GM15510 (cell line): ENCODE results near the gene PHTF2.

Source experiments
- POLR2A ChIP-seq: IDR thresholded peaks from 3 replicates; pipeline ENCODE4 v1.6.1; 2011; ENCODE audit warnings: borderline replicate concordance; ENCODE audit not compliant: insufficient read length; ENCODE audit errors: extremely low read depth

PHTF2 gene

DNA sequence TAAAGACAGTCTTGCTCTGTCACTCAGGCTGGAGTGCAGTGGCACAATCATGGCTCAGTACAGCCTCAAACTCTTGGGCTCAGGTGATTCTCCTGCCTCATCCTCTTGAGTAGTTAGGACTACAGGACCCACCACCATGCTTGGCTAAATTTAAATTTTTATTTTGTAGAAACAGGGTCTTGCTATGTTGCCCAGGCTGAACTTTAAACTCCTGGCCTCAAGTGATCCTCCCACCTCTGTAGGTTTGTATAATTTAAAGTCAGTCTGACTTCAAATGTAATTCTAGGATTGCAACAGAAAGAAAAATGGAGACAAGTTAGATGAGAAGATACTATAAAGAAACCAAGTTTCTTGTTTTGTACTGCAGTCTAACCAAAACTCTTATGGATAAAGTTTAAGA is 11.8 kb upstream of the PHTF2 start:
- TF ChIP-seq POLR2A = no peak

DNA sequence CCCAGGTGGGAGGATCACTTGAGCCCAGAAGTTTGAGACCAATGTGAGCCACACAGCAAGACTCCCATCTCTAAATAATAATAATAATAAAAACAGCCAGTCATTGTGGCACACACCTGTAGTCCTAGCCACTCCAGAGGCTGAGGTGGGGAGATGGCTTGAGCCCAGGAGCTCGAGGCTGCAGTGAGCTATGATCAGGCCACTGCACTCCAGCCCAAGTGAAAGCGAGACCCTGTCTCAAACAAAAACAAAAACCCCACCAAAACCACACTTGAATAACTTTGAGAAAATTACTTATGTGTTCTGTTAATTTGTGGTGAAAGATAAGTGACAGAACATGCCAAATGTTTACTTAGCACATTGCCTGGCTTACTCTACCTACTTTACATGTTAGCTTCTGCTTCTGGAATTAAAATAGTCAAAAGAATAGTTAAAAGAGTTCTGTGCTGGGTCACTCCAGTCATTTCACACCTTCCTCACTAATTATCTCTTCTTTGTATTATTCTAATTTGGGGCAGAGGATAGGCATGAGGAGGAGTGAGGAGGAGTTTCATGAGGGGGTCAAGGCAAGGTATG is 10.2 kb upstream of the PHTF2 start:
- TF ChIP-seq POLR2A = no peak

DNA sequence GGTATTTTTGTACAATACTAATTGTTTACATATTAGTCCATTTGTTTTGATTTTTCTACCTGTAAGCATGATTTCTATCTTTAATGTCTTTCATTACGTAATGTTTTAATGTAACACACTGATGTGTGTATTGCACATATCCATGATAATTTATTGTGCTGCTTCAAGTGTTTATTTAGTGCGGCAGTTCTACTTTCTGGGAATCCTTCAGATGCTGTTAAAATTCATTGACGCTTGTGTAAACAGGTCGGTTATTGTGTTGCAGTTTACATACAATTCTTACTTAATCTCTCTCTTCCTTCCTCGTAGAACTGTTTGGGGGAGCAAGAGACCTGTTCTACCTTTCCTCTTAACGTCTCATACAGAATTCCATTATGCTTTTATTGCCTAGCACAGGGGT is 7.2 kb upstream of the PHTF2 start:
- no peak for TF ChIP-seq POLR2A

DNA sequence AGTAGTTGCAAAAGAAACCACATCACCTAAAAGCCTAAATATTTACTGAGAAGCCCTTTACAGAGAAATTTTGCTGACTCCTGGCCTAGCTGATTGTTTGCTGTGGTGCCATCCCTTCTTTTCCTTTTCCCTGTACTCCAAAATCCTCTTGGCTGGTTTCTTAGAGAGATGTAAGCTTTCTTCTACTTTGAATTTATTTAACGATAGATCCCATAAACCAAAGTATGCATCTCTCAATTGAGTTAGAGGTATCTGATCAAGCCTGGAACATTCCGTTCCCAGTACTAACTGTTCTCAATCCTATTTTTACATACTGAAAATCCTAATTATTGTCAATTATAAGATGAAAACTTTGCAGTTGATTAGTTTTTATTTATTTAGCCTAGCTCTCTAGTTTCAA is 6.6 kb upstream of the PHTF2 start:
- TF ChIP-seq POLR2A = no peak

DNA sequence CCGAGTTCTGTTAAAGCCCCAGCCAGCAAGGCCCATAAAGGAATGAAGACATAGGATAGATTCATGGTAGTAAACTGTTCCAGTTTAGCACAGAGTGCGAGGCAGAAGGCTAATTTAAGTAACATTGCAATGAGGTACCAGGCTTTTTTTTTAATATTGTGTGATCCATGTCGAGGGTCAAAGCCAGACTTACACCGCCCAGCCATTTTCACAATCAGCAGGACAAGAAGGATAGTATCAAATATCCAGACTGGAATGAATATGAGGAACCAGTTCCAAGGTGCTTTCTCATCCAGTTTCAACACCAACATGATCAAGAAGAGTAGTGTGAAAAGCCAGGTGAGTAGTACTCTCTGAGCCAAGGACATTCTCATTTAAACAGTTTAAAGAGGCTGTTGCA is 4.6 kb upstream of the PHTF2 start:
- no peak for TF ChIP-seq POLR2A

DNA sequence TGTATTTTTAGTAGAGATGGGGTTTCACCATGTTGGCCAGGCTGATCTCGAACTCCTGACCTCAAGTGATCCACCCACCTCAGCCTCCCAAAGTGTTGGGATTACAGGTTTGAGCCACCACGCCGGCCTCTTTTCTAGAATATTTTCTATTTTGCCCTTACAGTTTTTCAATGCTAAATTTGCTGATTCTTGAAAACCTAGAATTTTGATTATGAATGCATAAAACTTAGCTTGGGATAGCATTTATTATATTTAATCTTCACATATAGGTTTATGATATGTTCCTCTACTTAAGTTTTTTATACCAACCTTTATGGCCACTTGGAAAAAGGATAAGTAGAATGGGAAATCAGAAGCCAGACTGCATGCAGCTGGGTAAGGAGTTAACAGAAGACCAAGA is 2.5 kb upstream of the PHTF2 start:
- TF ChIP-seq POLR2A = no peak

DNA sequence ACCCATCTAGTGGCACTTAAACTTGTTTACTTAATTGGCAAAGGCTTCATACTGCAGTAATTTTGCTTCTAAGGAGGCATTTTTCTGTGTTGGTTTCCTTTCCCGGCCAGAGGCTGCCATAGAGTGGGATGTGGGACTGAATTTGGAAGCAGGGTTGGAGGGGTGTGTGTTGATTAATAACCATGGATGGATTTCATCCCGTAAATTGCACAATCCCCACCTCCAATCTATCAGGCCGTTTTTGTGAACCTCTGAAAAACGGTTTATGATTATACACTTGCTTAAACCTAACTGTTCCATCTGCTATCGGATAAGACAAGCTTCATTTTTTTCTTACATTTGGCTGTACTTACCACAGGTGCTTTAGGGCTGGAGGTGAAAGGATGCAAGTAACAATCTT is 1.6 kb upstream of the PHTF2 start:
- no peak for TF ChIP-seq POLR2A

DNA sequence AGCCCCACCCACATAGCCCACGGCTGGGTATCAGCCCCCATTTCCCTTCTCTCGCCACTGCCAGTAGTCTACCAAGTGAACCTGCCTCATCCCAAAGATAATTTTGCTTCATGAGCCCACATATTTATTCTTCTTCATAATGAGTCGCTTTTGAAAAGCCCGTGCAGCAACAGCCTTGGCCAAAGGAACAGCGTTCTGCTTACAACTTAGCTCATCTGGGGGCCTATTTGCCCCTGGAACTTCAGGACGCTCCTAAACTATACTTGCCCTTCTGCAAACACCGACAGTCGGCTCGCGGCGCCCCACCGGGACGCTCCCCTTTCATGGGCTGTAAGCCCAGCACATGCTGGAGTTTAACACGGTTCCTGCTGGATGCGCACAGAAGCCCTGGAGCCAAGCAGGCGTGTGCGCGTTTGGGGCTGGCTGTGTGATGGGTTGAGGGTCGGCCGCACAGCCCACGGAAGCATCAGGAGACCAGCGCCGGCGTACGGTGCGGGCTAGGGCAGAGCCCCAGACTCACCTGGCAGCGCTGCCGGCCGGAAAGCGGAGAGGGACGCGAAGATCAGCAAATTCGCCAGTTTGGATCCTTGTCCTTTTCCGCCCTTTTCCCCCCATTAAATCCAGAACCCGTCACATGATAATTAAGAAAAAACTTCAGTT is 709 bp upstream of the PHTF2 start:
- TF ChIP-seq POLR2A = peak; percentile 36

DNA sequence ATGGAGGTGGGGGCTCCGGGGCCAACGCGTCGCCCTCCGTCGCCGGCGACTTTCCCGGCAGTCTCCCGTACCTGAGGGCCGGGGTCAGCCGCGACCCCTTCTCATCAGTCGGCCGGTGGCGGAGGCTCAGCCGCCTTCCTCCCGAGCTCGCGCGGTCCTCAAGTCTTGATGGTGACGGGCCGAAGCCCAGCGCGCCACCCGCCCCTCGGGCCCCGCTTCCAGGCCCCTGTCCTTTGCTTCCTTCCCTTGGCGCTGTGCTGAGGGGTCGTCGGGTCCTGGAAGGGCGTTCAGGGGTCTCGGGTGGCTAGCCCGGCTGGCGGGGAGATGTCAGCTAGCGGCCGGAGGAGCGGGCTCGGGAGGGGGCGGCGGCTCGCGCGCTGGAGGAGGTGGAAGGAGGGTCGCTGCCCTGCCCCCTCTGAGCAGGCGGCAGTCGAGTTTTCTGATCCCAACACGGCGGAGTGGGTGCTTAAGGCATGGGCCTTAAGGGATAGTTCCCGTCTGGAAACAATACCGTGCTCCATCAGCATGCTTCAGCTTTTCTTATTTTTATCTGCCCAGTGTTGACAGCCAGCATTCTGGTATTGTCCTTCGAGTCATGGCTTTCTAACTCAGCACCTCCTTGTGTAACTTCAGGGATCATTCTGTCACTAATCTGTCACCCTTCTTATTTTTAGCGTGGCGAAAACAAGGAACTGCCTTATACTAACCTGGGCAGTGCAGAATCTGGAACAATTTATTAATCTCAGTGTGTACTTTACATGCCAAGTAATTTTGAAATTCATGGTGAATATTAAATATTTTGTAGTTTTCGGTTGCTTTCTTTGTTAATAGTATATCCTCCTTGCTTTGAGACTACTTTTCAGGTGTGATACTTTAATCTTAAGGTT is 748 bp downstream of the PHTF2 start:
- TF ChIP-seq POLR2A = no peak

DNA sequence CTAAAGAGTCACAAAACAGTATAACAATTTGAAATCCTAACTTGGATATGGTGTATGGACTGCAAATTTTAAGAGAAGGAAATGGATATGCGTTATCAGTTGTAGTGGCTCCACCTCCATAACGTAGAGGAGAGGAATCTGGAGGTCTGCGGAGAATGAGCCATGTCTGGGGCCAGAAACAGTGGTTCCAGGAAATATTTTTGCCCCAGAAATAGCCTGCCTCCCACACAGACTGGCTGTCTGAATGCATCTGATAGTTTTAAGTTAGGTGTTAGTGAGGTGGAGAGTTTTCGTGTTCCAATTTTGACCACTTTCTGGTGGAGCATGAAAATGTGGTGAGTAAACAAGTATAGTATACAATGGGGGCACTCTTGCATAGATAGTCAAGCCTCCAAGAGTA is 1.6 kb downstream of the PHTF2 start:
- no peak for TF ChIP-seq POLR2A

DNA sequence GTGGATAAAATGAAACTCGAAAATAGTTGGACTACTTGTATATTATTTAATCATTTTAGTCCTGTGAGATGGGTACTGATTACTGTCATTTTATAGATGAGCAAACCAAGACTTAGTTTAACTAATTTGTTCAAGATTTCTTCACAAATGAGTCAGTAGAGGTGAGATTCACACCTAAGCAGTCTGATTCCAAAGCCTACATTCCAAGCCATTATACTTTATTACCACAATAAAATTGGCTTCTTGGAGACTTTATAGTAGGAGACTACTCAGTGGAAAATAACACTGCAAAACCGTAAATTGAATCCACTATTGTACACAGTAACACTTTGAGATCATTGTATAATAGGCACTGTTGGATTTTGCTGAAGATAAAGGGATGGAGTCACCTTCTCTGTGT is 2.2 kb downstream of the PHTF2 start:
- no peak for TF ChIP-seq POLR2A

DNA sequence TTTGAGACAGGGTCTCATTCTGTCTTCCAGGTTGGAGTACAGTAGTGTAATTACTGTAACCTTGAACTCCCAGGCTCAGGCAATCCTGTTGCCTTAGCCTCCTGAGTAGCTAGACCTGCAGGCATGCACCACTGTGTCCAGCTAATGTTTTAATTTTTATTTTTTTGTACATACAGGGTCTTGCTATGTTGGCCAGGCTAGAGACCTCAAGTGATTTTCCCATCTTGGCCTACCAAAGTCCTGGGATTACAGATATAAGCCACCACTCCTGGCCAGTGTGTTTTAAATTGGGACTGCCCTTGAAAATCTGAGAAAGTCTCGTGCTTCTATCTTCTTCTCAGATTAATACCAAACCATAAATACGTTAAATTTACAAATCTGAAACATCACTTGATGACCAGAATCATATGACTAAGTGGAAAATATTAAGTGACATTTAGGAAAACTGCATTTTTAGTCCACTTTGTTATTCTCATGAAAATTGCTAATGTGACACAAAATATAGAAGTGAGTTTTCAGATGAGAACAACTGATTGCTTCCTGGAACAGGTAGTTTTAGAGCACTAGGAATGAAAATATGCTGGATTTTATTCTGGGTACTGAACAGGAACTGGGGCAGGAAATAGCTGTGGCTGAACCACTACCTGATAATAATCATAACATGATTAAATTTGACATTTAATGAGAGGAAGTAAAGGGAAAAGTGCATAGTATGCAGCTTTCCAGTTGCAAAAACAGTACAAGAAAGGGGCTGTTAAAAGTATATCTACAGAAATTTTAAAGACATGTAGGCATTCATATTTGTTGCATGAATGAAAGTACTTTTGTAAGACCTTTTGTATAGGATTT is 4.2 kb downstream of the PHTF2 start:
- no peak for TF ChIP-seq POLR2A

DNA sequence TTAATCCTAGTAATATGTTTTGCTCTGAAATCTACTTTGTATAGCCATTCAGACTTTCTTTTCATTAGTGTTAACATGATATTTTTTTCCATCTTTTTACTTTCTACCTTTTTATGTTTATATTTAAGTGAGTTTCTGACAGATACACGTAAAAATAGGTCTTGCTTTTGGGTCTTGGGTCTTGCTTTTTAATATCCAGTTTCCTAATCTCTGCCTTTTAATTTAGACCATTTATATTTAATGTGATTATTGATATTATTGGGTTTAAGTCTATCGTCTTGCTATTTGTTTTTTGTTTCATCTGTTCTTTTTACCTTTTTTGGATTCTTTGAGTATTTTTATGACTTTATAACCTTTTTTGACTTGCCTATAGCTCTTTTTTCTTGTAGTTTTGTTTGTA is 7.9 kb downstream of the PHTF2 start:
- no peak for TF ChIP-seq POLR2A

DNA sequence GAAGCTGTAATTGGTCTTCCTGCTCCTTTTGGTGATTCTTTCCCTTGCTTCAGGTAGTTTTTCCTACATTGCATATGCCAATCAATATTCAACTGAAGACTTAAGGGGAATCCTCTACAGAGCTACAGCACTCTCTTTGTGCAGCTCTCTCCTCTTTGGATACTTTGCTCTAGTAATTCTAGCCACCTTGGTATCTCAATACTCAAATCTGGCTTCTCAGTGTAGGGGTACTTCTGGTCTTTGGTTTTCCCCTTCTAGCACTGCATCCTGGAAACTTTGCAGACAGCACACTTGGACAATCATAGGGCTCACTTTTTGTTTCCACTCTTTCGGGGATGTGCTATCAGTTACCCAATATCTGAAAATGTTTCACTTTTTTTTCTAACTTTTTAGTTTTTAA is 9.9 kb downstream of the PHTF2 start:
- TF ChIP-seq POLR2A = no peak
